Peyer's patch (tissue), 4 donors: ENCODE results near the gene NET1. TPM values are rescaled to one million over a fixed set of nuclear protein-coding genes. Genes with fewer than 3 reads are reported as not detected.

Source experiments
- DNase-seq, 3 donors: peaks; one replicate each; pipeline ENCODE4 v3.0.0-alpha.2; 2017 to 2019
- H3K27ac ChIP-seq, 4 donors: fragments of 200-600 bp; sonication (generic); one replicate each; pipeline ENCODE4 v1.5.1; 2016 to 2019
- H3K27me3 ChIP-seq, 2 donors: fragments of 200-600 bp; sonication (generic); one replicate each; pipeline ENCODE4 v1.5.1; 2019
- H3K36me3 ChIP-seq, 3 donors: fragments of 200-600 bp; sonication (generic); one replicate each; pipeline ENCODE4 v1.5.1; 2016 to 2019
- H3K4me1 ChIP-seq, 4 donors: fragments of 200-600 bp; sonication (generic); one replicate each; pipeline ENCODE4 v1.5.1; 2016 to 2019
- H3K4me3 ChIP-seq, 4 donors: fragments of 200-600 bp; sonication (generic); 1 replicate in 3 of 4; 2 replicates in 1 of 4; pipeline ENCODE4 v1.5.1; 2016 to 2019; ENCODE audit warnings: mild to moderate bottlenecking in 1 of 4
- H3K9me3 ChIP-seq, 4 donors: fragments of 200-600 bp; sonication (generic); one replicate each; pipeline ENCODE4 v1.5.1; 2016 to 2019; ENCODE audit warnings: mild to moderate bottlenecking in 1 of 4
- POLR2A ChIP-seq, 2 donors: fragments of 450-650 bp; IDR thresholded peaks; one replicate each; pipeline ENCODE4 v1.5.1; 2017; ENCODE audit warnings: antibody characterized with exemption in 2 of 2, mild to moderate bottlenecking in 2 of 2, moderate library complexity in 2 of 2
- total RNA-seq, 4 donors: library from RNA; depleted of rRNA; stranded (reverse); fragments of >200 nt; gene quantifications; one replicate each; pipeline ENCODE4 v1.1.0, GENCODE V29; 2016
- TF ChIP-seq, protein P1 (sequence below), 6 experiments: fragments of 450-650 bp in 4 of 6; fragments of 200-600 bp in 2 of 6; sonication (generic) in 1 of 6; IDR thresholded peaks; one replicate each; pipeline ENCODE4 v1.5.1; 2017 to 2019; ENCODE audit warnings: antibody characterized with exemption in 6 of 6, mild to moderate bottlenecking in 3 of 6, moderate library complexity in 1 of 6

Gene NET1
- total RNA-seq, 4 donors from 2014 or later = 85.0 to 155 (median 122) TPM

- Histone ChIP-seq H3K27me3 (no peaks in the 10 kb centered on the region), H3K27ac (peak overlapping the region in 2 of 4 donors; percentile 48 to 85)
- DNase-seq = no peak
Observed at GRCh38 chr10:5445006-5445405, 32.6 kb downstream of the NET1 start.

GRCh38 chr10:5446390-5446926 lies 34.1 kb downstream of the NET1 start:
- no peaks in the 10 kb centered on the region for H3K4me1 ChIP-seq
- peak overlapping the region; percentile 61 to 87 (median 75) for H3K27ac ChIP-seq
- peak overlapping the region; percentile 32 to 67 (median 49) for H3K4me3 ChIP-seq
- H3K27me3 ChIP-seq = no peaks in the 10 kb centered on the region
- DNase-seq = peak; percentile 91 to 99 (median 97)
- H3K9me3 ChIP-seq = no peaks in the 10 kb centered on the region
- TF ChIP-seq, protein P1, sequence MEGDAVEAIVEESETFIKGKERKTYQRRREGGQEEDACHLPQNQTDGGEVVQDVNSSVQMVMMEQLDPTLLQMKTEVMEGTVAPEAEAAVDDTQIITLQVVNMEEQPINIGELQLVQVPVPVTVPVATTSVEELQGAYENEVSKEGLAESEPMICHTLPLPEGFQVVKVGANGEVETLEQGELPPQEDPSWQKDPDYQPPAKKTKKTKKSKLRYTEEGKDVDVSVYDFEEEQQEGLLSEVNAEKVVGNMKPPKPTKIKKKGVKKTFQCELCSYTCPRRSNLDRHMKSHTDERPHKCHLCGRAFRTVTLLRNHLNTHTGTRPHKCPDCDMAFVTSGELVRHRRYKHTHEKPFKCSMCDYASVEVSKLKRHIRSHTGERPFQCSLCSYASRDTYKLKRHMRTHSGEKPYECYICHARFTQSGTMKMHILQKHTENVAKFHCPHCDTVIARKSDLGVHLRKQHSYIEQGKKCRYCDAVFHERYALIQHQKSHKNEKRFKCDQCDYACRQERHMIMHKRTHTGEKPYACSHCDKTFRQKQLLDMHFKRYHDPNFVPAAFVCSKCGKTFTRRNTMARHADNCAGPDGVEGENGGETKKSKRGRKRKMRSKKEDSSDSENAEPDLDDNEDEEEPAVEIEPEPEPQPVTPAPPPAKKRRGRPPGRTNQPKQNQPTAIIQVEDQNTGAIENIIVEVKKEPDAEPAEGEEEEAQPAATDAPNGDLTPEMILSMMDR (IDR thresholded peaks at IDR 0.05) = peak in 1 of 6 experiments; percentile 3
- TF ChIP-seq POLR2A (IDR thresholded peaks at IDR 0.05) = peak; percentile 89 to 99
- no peaks in the 10 kb centered on the region for H3K36me3 ChIP-seq

More at GRCh38 chr10:5445006-5445405, 32.6 kb downstream of the NET1 start:
- no peaks in the 10 kb centered on the region for H3K36me3 ChIP-seq
- no peak overlapping the region for H3K4me3 ChIP-seq
- no peaks in the 10 kb centered on the region for H3K9me3 ChIP-seq
- TF ChIP-seq, protein P1 (IDR thresholded peaks at IDR 0.05) = no peak
- no peak for TF ChIP-seq POLR2A (IDR thresholded peaks at IDR 0.05)
- no peaks in the 10 kb centered on the region for H3K4me1 ChIP-seq

DNA sequence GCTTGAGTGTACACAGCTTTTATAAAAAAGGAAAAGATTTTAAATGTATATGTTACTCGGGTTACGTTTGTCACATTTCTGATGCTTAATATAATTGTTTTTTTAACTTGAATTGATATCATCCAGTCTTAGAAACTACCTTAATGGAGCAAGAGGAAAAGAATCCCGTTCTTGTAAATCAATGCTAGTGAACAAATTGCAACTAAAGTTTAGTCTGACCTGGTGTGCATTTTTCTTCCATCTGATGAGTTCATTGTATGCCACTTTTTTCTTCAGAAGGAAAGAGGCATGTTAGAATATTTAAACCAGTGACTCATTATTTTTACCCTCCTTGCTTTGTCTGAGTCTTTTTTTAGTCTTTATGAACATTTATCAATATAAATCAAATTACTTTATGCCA lies 34.7 kb downstream of the NET1 start:
- TF ChIP-seq, protein P1 (IDR thresholded peaks at IDR 0.05) = no peak
- no peak for TF ChIP-seq POLR2A (IDR thresholded peaks at IDR 0.05)

GRCh38 chr10:5447611-5448071 lies 35.3 kb downstream of the NET1 start:
- no peak for DNase-seq
- Histone ChIP-seq H3K4me3 (peak overlapping the region; percentile 32 to 67 (median 49)), H3K36me3 (peaks cover 0 to 9% (median 0%) of the 10 kb centered on the region in 3 donors)

More for the DNA sequence above, 34.7 kb downstream of the NET1 start:
- Histone ChIP-seq H3K27me3 (no peaks in the 10 kb centered on the region), H3K4me1 (no peaks in the 10 kb centered on the region), H3K27ac (peak overlapping the region in 3 of 4 donors; percentile 65 to 87 (median 85)), H3K9me3 (no peaks in the 10 kb centered on the region), H3K4me3 (peak overlapping the region; percentile 32 to 67 (median 49)), H3K36me3 (peaks cover 0 to 3% (median 0%) of the 10 kb centered on the region in 3 donors)
- DNase-seq = no peak

GRCh38 chr10:5448333-5449001 lies 36.1 kb downstream of the NET1 start:
- peak overlapping the region in 3 of 4 donors; percentile 32 to 67 (median 65) for H3K4me3 ChIP-seq
- no peaks in the 10 kb centered on the region for H3K4me1 ChIP-seq
- no peak for DNase-seq
- TF ChIP-seq, protein P1 (IDR thresholded peaks at IDR 0.05) = no peak
- peak; percentile 48 to 73 for TF ChIP-seq POLR2A (IDR thresholded peaks at IDR 0.05)
- H3K9me3 ChIP-seq = no peaks in the 10 kb centered on the region
- peak overlapping the region in 3 of 4 donors; percentile 65 to 87 (median 85) for H3K27ac ChIP-seq
- H3K27me3 ChIP-seq = no peaks in the 10 kb centered on the region
- H3K36me3 ChIP-seq = peaks cover 0 to 18% (median 0%) of the 10 kb centered on the region in 3 donors

More at GRCh38 chr10:5447611-5448071, 35.3 kb downstream of the NET1 start:
- Histone ChIP-seq H3K9me3 (no peaks in the 10 kb centered on the region), H3K27me3 (no peaks in the 10 kb centered on the region), H3K4me1 (no peaks in the 10 kb centered on the region), H3K27ac (peak overlapping the region in 3 of 4 donors; percentile 65 to 87 (median 85))
- TF ChIP-seq, protein P1 (IDR thresholded peaks at IDR 0.05) = no peak
- peak in 1 of 2 donors; percentile 27 for TF ChIP-seq POLR2A (IDR thresholded peaks at IDR 0.05)
